ENCODE results near the gene NEUROG1. TPM values are rescaled to one million over a fixed set of nuclear protein-coding genes. Genes with fewer than 3 reads are reported as not detected.

The NEUROG1 gene
- polyA plus RNA-seq, 1 experiment: not detected

DNA sequence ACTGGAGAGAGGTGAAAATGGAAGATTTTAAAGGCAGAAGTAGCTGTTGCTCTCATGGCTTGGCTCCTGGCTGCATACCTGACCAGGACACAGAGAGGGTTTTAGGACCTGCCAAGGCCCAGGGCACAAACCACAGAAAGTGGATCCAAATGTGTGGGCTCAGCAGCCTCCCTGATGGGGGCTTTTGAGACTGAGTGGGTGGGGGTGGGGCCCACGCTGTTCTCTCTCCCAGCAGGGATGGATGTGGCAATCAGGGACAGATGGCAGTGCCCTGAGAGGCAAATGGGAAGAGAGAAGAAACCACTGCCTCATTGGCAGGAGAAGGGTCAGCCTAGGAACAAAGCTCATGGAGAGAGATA lies 48.7 kb downstream of the NEUROG1 start:
- Histone ChIP-seq H3K27me3 (ENCODE audit: control insufficient read depth, insufficient read depth, low read length) (no peaks in the 10 kb centered on the region), H3K36me3 (ENCODE audit: control insufficient read depth, insufficient read depth, low read length) (no peaks in the 10 kb centered on the region), H3K4me3 (ENCODE audit: low read depth, low read length) (no peak overlapping the region)
- TF ChIP-seq, protein P1, sequence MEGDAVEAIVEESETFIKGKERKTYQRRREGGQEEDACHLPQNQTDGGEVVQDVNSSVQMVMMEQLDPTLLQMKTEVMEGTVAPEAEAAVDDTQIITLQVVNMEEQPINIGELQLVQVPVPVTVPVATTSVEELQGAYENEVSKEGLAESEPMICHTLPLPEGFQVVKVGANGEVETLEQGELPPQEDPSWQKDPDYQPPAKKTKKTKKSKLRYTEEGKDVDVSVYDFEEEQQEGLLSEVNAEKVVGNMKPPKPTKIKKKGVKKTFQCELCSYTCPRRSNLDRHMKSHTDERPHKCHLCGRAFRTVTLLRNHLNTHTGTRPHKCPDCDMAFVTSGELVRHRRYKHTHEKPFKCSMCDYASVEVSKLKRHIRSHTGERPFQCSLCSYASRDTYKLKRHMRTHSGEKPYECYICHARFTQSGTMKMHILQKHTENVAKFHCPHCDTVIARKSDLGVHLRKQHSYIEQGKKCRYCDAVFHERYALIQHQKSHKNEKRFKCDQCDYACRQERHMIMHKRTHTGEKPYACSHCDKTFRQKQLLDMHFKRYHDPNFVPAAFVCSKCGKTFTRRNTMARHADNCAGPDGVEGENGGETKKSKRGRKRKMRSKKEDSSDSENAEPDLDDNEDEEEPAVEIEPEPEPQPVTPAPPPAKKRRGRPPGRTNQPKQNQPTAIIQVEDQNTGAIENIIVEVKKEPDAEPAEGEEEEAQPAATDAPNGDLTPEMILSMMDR (IDR thresholded peaks at IDR 0.05; ENCODE audit: insufficient read depth, low read depth, low read length): no peak
- ChIA-PET CTCF (interaction anchor here (0.7 to 4.4 kb wide), 6 partner anchors 17 to 65 kb away, joined by 3 to 21 read pairs (median 4); no protein-coding TSS in a partner anchor), POLR2A (no interaction called here)
- DNase-seq (ENCODE audit: low read depth): no peak

DNA sequence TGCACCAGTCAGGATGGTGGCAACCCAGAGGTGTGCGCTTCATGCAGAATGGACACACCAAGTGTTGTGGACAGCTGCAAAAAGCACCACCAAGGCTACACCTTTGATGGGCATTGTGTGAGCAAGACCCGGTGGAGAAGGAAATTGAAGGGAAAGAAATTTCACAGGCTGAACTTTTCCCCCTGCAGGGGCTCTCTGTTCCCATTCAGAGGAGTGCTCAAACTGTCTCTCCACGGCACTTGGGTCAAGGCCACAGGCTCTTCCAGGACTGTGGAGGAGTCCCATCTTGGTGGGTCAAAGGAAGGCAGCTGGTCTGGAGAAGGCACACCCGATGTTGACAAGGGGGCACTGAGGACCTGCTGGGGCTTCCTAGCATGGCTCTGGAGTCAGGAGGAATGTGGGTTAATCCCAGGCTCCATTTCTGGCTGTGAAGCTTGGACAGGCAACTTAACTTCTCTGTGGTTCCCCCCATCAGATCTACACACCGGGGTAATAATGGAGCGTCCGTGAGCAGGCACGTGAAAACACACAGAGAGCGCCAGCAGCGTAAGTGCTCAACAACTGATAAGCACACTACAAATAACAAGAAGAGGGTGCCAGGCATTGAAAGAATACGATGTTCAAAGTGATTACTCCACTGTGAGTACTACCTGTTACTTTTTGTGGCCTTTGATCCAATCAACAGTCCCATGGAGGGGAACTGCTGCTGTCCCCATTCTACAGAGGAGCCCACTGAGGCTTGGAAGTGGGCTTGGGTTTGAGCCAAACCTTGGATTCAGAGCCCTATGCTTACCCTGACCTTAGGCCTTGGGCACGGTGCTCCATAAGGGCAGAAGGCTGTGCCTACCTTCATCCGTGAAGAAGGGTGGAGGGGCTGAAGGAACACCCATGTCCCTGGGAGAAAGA lies 49.4 kb downstream of the NEUROG1 start:
- H3K27me3 ChIP-seq (ENCODE audit: control insufficient read depth, insufficient read depth, low read length): no peaks in the 10 kb centered on the region
- ChIA-PET CTCF (interaction anchor here (0.6 to 4.4 kb wide), 5 partner anchors 20 to 67 kb away, joined by 3 to 21 read pairs (median 5); no protein-coding TSS in a partner anchor), POLR2A (no interaction called here)
- H3K4me3 ChIP-seq (ENCODE audit: low read depth, low read length): no peak overlapping the region
- DNase-seq (ENCODE audit: low read depth): no peak
- TF ChIP-seq, protein P1 (IDR thresholded peaks at IDR 0.05; ENCODE audit: insufficient read depth, low read depth, low read length): no peak
- H3K36me3 ChIP-seq (ENCODE audit: control insufficient read depth, insufficient read depth, low read length): no peaks in the 10 kb centered on the region

DNA sequence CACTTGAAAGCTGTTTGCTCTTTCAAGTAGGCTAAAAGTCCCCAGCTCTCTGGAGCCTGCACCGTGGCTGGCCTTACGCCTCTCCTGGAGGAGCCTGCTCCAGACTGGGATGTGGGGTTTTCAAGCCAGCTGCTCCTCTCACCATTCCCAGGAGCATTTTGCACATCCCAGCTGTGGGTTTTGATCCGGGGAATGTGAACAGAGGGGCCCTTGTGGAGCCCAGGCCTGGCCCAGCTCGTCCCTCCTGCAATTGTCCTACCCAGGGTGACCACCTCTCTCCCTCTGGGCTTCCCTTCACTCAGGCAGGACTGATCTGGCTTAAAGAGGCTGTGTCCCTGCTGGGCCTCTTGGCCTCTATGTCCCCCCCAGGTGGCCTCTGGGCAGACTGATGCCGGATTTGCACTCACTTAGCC lies 51.1 kb downstream of the NEUROG1 start:
- POLR2A ChIA-PET: no interaction called here
- H3K27me3 ChIP-seq (ENCODE audit: control insufficient read depth, insufficient read depth, low read length): peaks cover 2% of the 10 kb centered on the region
- H3K4me3 ChIP-seq (ENCODE audit: low read depth, low read length): no peak overlapping the region
- no peaks in the 10 kb centered on the region for H3K36me3 ChIP-seq (ENCODE audit: control insufficient read depth, insufficient read depth, low read length)
- TF ChIP-seq, protein P1 (IDR thresholded peaks at IDR 0.05; ENCODE audit: insufficient read depth, low read depth, low read length): no peak
- CTCF ChIA-PET: interaction anchor here (0.8 to 3.6 kb wide), 3 partner anchors 16 to 67 kb away, joined by 3 to 12 read pairs (median 4); no protein-coding TSS in a partner anchor
- DNase-seq (ENCODE audit: low read depth): no peak

Other genes with a start within 250 kb of the NEUROG1 start
- 84.8 and 96.0 TPM in 2 replicates for gene MACROH2A1, start 136.7 kb downstream of the NEUROG1 start, polyA plus RNA-seq (2011; rRNA removed)
- gene DCANP1, start 88.6 kb downstream of the NEUROG1 start, polyA plus RNA-seq (2011; rRNA removed): not detected in 2 replicates
- gene TIFAB, start 83.6 kb downstream of the NEUROG1 start, polyA plus RNA-seq (2011; rRNA removed): not detected in 2 replicates
- 1.5 and 1.6 TPM in 2 replicates for gene CXCL14, start 43.0 kb upstream of the NEUROG1 start, polyA plus RNA-seq (2011; rRNA removed)

Data from BJ (cell line).